Inflammatory macrophage (primary cell): ENCODE data around the gene CNPY4.

Experiments used
- DNase-seq, 2 donors: peaks; one replicate each; pipeline ENCODE4 v3.0.0-alpha.2; 2020 to 2022
- total RNA-seq, 18 experiments: gene quantifications; one replicate each; lab custom pipeline; 2026; ENCODE audit warnings: mixed read lengths in 6 of 18, inconsistent platforms in 2 of 18; lab: John Stamatoyannopoulos, UW

Gene CNPY4
- 0.69 to 7.7 (median 4.9) reads per million in 18 experiments for total RNA-seq

GRCh38 chr7:100119072-100119969 lies at the start of gene CNPY4, which contains the start of gene TAF6:
Gene CNPY4, plus strand, starts transcription at chr7:100119634. Its CDS starts 111 bp downstream, at chr7:100119745.
Gene TAF6, minus strand, starts transcription at chr7:100119358. Its CDS starts 5,149 bp downstream, at chr7:100114209.
- DNase-seq, result peak; percentile 95 to 96

GRCh38 chr7:100069991-100070390 lies 49.4 kb upstream of the CNPY4 start:
- DNase-seq, result no peak

- DNase-seq, result no peak
These were observed 48.3 kb upstream of the CNPY4 start for GRCh38 chr7:100071018-100071723.

GRCh38 chr7:100072462-100072861 lies 47.0 kb upstream of the CNPY4 start:
- no peak for DNase-seq

- DNase-seq, result no peak
These were observed 44.6 kb upstream of the CNPY4 start for GRCh38 chr7:100074841-100075240.

- DNase-seq, result no peak
These were observed 44.0 kb upstream of the CNPY4 start for GRCh38 chr7:100075418-100075817.

- no peak for DNase-seq
These were observed 42.2 kb upstream of the CNPY4 start for GRCh38 chr7:100077205-100077604.

- DNase-seq, result no peak
These were observed 40.3 kb upstream of the CNPY4 start for GRCh38 chr7:100079024-100079560.

GRCh38 chr7:100080907-100081534 lies 38.4 kb upstream of the CNPY4 start:
- DNase-seq, result peak; percentile 21 to 35

- DNase-seq, result peak; percentile 99
These were observed 37.8 kb upstream of the CNPY4 start, which contains the start of gene ZNF3 for GRCh38 chr7:100081535-100082102. Gene ZNF3, minus strand, starts transcription at chr7:100081723. Its CDS starts 4,366 bp downstream, at chr7:100077357.

GRCh38 chr7:100082978-100083377 lies 36.5 kb upstream of the CNPY4 start:
- DNase-seq, result no peak

- no peak for DNase-seq
These were observed 33.9 kb upstream of the CNPY4 start for GRCh38 chr7:100085515-100085914.

GRCh38 chr7:100087055-100087750 lies 32.2 kb upstream of the CNPY4 start:
- no peak for DNase-seq

GRCh38 chr7:100088095-100088620 lies 31.3 kb upstream of the CNPY4 start:
- no peak for DNase-seq

GRCh38 chr7:100088621-100089457 lies 30.6 kb upstream of the CNPY4 start, which contains the start of gene COPS6:
Gene COPS6, plus strand, starts transcription at chr7:100088969. Its CDS starts 22 bp downstream, at chr7:100088991.
- DNase-seq, result peak; percentile 70 to 81

GRCh38 chr7:100089458-100090196 lies 29.8 kb upstream of the CNPY4 start:
- peak in 1 of 2 donors; percentile 23 for DNase-seq

- no peak for DNase-seq
These were observed 28.7 kb upstream of the CNPY4 start for GRCh38 chr7:100090527-100091410.
